GM12875 (cell line): ENCODE data around the gene SEH1L.

ENCODE experiments used
- H3K4me3 ChIP-seq: one replicate; pipeline ENCODE4 v1.5.1; 2011; ENCODE audit warnings: low read depth, low read length, control low read depth
- CTCF ChIP-seq: IDR thresholded peaks from 2 replicates; pipeline ENCODE4 v1.5.1; 2011; ENCODE audit warnings: low read depth, mild to moderate bottlenecking, control low read depth, inconsistent platforms, low read length, moderate library complexity, borderline replicate concordance; ENCODE audit not compliant: insufficient read depth

SEH1L gene

GRCh38 chr18:13007248-13007560 lies 59.4 kb downstream of the SEH1L start:
- no peak overlapping the region for H3K4me3 ChIP-seq
- TF ChIP-seq CTCF = no peak

- TF ChIP-seq CTCF = no peak
- no peak overlapping the region for H3K4me3 ChIP-seq
Observed at GRCh38 chr18:13011719-13012118, 63.9 kb downstream of the SEH1L start.

GRCh38 chr18:13014232-13014631 lies 66.4 kb downstream of the SEH1L start:
- TF ChIP-seq CTCF = no peak
- H3K4me3 ChIP-seq = no peak overlapping the region

- H3K4me3 ChIP-seq = no peak overlapping the region
- TF ChIP-seq CTCF = no peak
Observed at GRCh38 chr18:13014818-13015217, 67.0 kb downstream of the SEH1L start.

GRCh38 chr18:13017247-13017875 lies 69.5 kb downstream of the SEH1L start:
- TF ChIP-seq CTCF = no peak

GRCh38 chr18:13018374-13018773 lies 70.6 kb downstream of the SEH1L start:
- no peak overlapping the region for H3K4me3 ChIP-seq
- no peak for TF ChIP-seq CTCF

More at GRCh38 chr18:13017247-13017875, 69.5 kb downstream of the SEH1L start:
- no peak overlapping the region for H3K4me3 ChIP-seq

GRCh38 chr18:13019301-13019700 lies 71.5 kb downstream of the SEH1L start:
- no peak overlapping the region for H3K4me3 ChIP-seq
- no peak for TF ChIP-seq CTCF
